CD4-positive, alpha-beta T cell treated with Interleukin-17A for 1 hour (primary cell): Measurements from ENCODE around the gene TTLL13.
A peak's percentile ranks its signal among the peaks of the same experiment; 100 is the strongest.
"Not testable (repeated sequence)": the region's sequence is repeated elsewhere in the genome, so short reads cannot be mapped to it uniquely, and the experiment has no call there.

Source experiments
- DNase-seq: peaks from one replicate; pipeline ENCODE4 v3.0.0-alpha.2; 2020

Gene TTLL13

GRCh38 chr15:90240856-90241255 is 8.5 kb upstream of the TTLL13 start:
- no peak for DNase-seq

GRCh38 chr15:90241343-90242192 is 7.8 kb upstream of the TTLL13 start:
- no peak for DNase-seq

- no peak for DNase-seq
Measured at GRCh38 chr15:90243943-90244639, 5.3 kb upstream of the TTLL13 start.

GRCh38 chr15:90248789-90249202 is 560 bp upstream of the TTLL13 start:
- no peak for DNase-seq

GRCh38 chr15:90257776-90258175 is 8.4 kb downstream of the TTLL13 start:
- no peak for DNase-seq

- no peak for DNase-seq
Measured at GRCh38 chr15:90259524-90259923, 10.2 kb downstream of the TTLL13 start.

GRCh38 chr15:90260731-90261130 is 11.4 kb downstream of the TTLL13 start:
- not testable (repeated sequence) for DNase-seq

- DNase-seq, result no peak
Measured at GRCh38 chr15:90261811-90262210, 12.5 kb downstream of the TTLL13 start.

- DNase-seq, result no peak
Measured at GRCh38 chr15:90262426-90262825, 13.1 kb downstream of the TTLL13 start.

GRCh38 chr15:90264671-90265070 is 15.3 kb downstream of the TTLL13 start:
- DNase-seq, result peak; percentile 45

GRCh38 chr15:90265271-90266060 is 16.1 kb downstream of the TTLL13 start, which contains the start of gene NGRN:
Gene NGRN, plus strand, starts transcription at chr15:90265672. Its CDS starts 41 bp downstream, at chr15:90265713.
- DNase-seq, result peak; percentile 93

GRCh38 chr15:90266061-90266431 is 16.7 kb downstream of the TTLL13 start:
- DNase-seq, result peak; percentile 69

GRCh38 chr15:90266485-90266884 is 17.1 kb downstream of the TTLL13 start:
- peak; percentile 48 for DNase-seq

GRCh38 chr15:90268415-90268814 is 19.1 kb downstream of the TTLL13 start:
- no peak for DNase-seq

- DNase-seq, result no peak
Measured at GRCh38 chr15:90270502-90271150, 21.3 kb downstream of the TTLL13 start.

GRCh38 chr15:90271459-90272166 is 22.3 kb downstream of the TTLL13 start:
- DNase-seq, result no peak

GRCh38 chr15:90278467-90278866 is 29.1 kb downstream of the TTLL13 start:
- DNase-seq, result not testable (repeated sequence)

GRCh38 chr15:90280743-90281142 is 31.4 kb downstream of the TTLL13 start:
- DNase-seq, result not testable (repeated sequence)

- not testable (repeated sequence) for DNase-seq
Measured at GRCh38 chr15:90281637-90282036, 32.3 kb downstream of the TTLL13 start.

- peak; percentile 69 for DNase-seq
Measured at GRCh38 chr15:90286678-90287077, 37.3 kb downstream of the TTLL13 start.

- DNase-seq, result no peak
Measured at GRCh38 chr15:90287101-90287500, 37.7 kb downstream of the TTLL13 start.

- DNase-seq, result no peak
Measured at GRCh38 chr15:90287946-90288345, 38.6 kb downstream of the TTLL13 start.
